GM23338 (cell line): ENCODE measurements around the gene MATK.

Experiments used
- EZH2 ChIP-seq: fragments of 200-600 bp; sonication (generic); IDR thresholded peaks from one replicate; pipeline ENCODE4 v1.8.0; 2017; ENCODE audit warnings: antibody characterized with exemption, mild to moderate bottlenecking, low read depth; ENCODE audit not compliant: unreplicated experiment
- TF ChIP-seq, protein P1 (sequence below), 2 experiments: fragments of 200-600 bp in 1 of 2; sonication (generic) in 1 of 2; conservative IDR thresholded peaks; 2 replicates each; pipeline versions ENCODE4 v1.5.1 to v1.6.1; 2016 to 2017; ENCODE audit warnings: antibody characterized with exemption in 2 of 2, low read depth in 2 of 2, mild to moderate bottlenecking in 2 of 2, moderate library complexity in 1 of 2

DNA sequence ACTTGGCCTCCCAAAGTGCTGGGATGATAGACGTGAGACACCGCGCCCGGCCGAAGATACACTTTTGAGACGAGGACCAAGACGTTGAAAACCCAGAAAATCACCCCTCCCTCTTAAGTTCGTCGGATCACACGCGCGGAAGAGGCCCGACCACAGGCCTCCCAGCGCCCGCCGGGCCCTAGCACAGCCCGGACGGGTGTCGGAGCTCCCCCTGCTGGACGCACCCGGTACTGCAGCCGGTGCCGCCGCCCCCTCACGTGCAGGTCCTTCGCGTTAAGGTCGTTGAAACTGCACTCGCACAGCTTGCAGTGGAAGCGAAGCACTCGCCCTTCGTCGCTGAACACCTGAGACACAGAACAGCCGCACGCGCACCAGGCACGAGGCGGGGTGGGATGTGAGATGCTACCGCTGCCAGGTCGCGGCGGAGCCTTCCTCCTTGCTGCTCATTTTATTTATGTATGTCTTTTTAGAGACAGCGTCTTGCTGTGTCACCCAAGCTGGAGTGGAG, 35.7 kb upstream of the MATK start:
- TF ChIP-seq EZH2, result no peak
- TF ChIP-seq, protein P1, sequence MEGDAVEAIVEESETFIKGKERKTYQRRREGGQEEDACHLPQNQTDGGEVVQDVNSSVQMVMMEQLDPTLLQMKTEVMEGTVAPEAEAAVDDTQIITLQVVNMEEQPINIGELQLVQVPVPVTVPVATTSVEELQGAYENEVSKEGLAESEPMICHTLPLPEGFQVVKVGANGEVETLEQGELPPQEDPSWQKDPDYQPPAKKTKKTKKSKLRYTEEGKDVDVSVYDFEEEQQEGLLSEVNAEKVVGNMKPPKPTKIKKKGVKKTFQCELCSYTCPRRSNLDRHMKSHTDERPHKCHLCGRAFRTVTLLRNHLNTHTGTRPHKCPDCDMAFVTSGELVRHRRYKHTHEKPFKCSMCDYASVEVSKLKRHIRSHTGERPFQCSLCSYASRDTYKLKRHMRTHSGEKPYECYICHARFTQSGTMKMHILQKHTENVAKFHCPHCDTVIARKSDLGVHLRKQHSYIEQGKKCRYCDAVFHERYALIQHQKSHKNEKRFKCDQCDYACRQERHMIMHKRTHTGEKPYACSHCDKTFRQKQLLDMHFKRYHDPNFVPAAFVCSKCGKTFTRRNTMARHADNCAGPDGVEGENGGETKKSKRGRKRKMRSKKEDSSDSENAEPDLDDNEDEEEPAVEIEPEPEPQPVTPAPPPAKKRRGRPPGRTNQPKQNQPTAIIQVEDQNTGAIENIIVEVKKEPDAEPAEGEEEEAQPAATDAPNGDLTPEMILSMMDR (conservative IDR thresholded peaks at IDR 0.05; ENCODE audit: low read depth in 2 of 2), result peak; percentile 93 to 99
